ENCODE results near the gene PTPRK.
"Not testable (repeated sequence)": the region's sequence is repeated elsewhere in the genome, so short reads cannot be mapped to it uniquely, and the experiment has no call there.

Gene PTPRK

DNA sequence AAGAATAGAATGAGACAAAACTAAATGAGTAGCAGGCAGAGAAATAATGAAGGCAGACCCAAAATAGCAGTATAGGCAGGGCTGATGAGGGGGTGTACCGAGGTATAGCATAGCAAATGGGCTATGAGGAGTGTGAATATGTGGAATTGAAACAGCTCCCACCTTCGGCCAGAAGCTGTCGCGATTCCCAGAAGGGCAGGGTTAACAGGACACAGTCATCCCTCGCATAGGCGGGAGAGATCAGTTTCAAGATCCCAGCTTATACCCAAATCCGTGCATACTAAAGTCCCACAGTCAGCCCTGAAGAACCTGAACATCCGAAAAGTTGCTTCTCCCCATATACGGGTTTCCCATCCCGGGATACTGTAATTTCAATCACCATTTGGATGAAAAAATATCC is 82.7 kb downstream of the PTPRK start:
- Histone ChIP-seq H3K27ac (ENCODE audit: low read length, poor library complexity, severe bottlenecking) (no peak overlapping the region), H3K27me3 (ENCODE audit: control insufficient read depth in 1 of 2, insufficient read depth in 1 of 2, low read length in 2 of 2) (no peaks in the 10 kb centered on the region), H3K4me3 (ENCODE audit: insufficient read depth in 1 of 2, low read depth in 1 of 2, low read length in 2 of 2) (no peak overlapping the region), H2BK5ac (ENCODE audit: low read depth, low read length, poor library complexity, severe bottlenecking) (no peak overlapping the region), H3K4me2 (ENCODE audit: low read length, poor library complexity, severe bottlenecking) (no peak overlapping the region), H2BK120ac (ENCODE audit: low read depth, low read length) (no peak overlapping the region), H3K4me1 (ENCODE audit: control insufficient read depth, insufficient read depth, low read depth, low read length) (no peaks in the 10 kb centered on the region), H2AFZ (ENCODE audit: low read depth, low read length) (no peak overlapping the region), H3K14ac (ENCODE audit: low read length in 2 of 2) (no peak overlapping the region), H3K9ac (ENCODE audit: low read length) (no peak overlapping the region), H2BK15ac (ENCODE audit: low read depth, poor library complexity, severe bottlenecking) (no peak overlapping the region), H3K9me3 (ENCODE audit: control insufficient read depth, low read length) (no peaks in the 10 kb centered on the region), H4K8ac (ENCODE audit: low read length) (no peak overlapping the region), H2BK12ac (ENCODE audit: low read length in 2 of 2) (no peak overlapping the region), H2AK5ac (ENCODE audit: low read length, severe bottlenecking) (no peak overlapping the region), H3K23ac (ENCODE audit: low read length in 2 of 2) (no peak overlapping the region), H3K36me3 (ENCODE audit: control insufficient read depth in 1 of 2, insufficient read depth in 2 of 2, low read depth in 1 of 2, low read length in 2 of 2) (no peaks in the 10 kb centered on the region), H4K91ac (ENCODE audit: low read length) (no peak overlapping the region), H3K18ac (ENCODE audit: low read depth in 1 of 2, low read length in 2 of 2) (no peak overlapping the region), H3K4ac (ENCODE audit: low read depth in 1 of 2, low read length in 2 of 2) (no peak overlapping the region), H3K79me1 (replicated peaks; ENCODE audit: low read length, poor library complexity, severe bottlenecking) (peaks cover 31% of the 10 kb centered on the region)
- no peak for DNase-seq
- 88% methylated on average over 10 of the region's 10 CpGs for WGBS

DNA sequence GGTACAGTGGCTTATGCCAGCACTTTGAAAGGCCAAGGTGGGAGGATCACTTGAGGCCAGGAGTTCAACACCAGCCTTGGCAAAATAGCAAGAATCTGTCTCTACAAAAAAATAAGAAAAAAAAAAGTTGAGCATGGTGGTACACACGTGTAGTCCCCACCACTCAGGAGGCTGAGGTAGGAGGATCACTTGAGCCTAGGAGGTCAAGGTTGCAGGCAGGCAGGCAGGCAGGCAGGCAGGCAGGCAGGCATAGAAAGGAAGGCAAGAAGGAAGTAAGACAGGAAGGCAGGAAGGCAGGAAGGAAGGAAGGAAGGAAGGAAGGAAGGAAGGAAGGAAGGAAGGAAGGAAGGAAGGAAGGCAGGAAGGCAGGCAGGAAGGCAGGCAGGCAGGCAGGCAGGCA is 85.6 kb downstream of the PTPRK start:
- not testable (repeated sequence) for H3K36me3 ChIP-seq (ENCODE audit: control insufficient read depth in 1 of 2, insufficient read depth in 2 of 2, low read depth in 1 of 2, low read length in 2 of 2); H2BK120ac ChIP-seq (ENCODE audit: low read depth, low read length); H3K14ac ChIP-seq (ENCODE audit: low read length in 2 of 2); H3K27me3 ChIP-seq (ENCODE audit: control insufficient read depth in 1 of 2, insufficient read depth in 1 of 2, low read length in 2 of 2); H2AK5ac ChIP-seq (ENCODE audit: low read length, severe bottlenecking); H4K91ac ChIP-seq (ENCODE audit: low read length); H3K27ac ChIP-seq (ENCODE audit: low read length, poor library complexity, severe bottlenecking); DNase-seq; H2AFZ ChIP-seq (ENCODE audit: low read depth, low read length); H3K9me3 ChIP-seq (ENCODE audit: control insufficient read depth, low read length); H3K9ac ChIP-seq (ENCODE audit: low read length); H2BK12ac ChIP-seq (ENCODE audit: low read length in 2 of 2); H3K4me2 ChIP-seq (ENCODE audit: low read length, poor library complexity, severe bottlenecking); H2BK5ac ChIP-seq (ENCODE audit: low read depth, low read length, poor library complexity, severe bottlenecking); H2BK15ac ChIP-seq (ENCODE audit: low read depth, poor library complexity, severe bottlenecking); H3K4me1 ChIP-seq (ENCODE audit: control insufficient read depth, insufficient read depth, low read depth, low read length); H3K4me3 ChIP-seq (ENCODE audit: insufficient read depth in 1 of 2, low read depth in 1 of 2, low read length in 2 of 2); H3K4ac ChIP-seq (ENCODE audit: low read depth in 1 of 2, low read length in 2 of 2)
- Histone ChIP-seq H4K8ac (ENCODE audit: low read length) (peak overlapping the region; percentile 27), H3K18ac (ENCODE audit: low read depth in 1 of 2, low read length in 2 of 2) (peak overlapping the region in 1 of 2 experiments; percentile 52), H3K79me1 (replicated peaks; ENCODE audit: low read length, poor library complexity, severe bottlenecking) (peaks cover 20% of the 10 kb centered on the region), H3K23ac (ENCODE audit: low read length in 2 of 2) (peak overlapping the region in 1 of 2 experiments; percentile 69)
- WGBS, result 79% methylated on average over 1 of the region's 1 CpG

DNA sequence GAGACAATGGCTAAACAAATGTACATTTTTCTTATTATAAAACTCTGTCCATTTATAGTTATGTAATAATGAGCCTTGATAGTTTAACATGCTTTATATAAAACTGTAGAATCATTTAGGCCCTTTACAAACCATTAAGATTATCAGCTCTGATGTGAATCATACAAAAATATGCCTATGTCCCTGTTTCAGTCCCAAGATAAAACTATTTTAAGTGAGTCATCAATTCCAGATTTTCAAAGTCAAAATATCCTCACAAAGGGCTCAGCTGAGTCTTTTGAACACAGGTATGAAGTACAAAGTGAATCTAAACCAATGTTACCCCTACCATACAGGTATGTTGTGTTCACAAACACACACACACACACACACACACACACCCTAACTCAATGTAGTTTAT is 88.0 kb downstream of the PTPRK start:
- Histone ChIP-seq H2BK15ac (ENCODE audit: low read depth, poor library complexity, severe bottlenecking) (no peak overlapping the region), H3K27ac (ENCODE audit: low read length, poor library complexity, severe bottlenecking) (no peak overlapping the region), H3K9me3 (ENCODE audit: control insufficient read depth, low read length) (no peaks in the 10 kb centered on the region), H2AFZ (ENCODE audit: low read depth, low read length) (no peak overlapping the region), H3K4me2 (ENCODE audit: low read length, poor library complexity, severe bottlenecking) (no peak overlapping the region), H4K91ac (ENCODE audit: low read length) (no peak overlapping the region), H3K4me1 (ENCODE audit: control insufficient read depth, insufficient read depth, low read depth, low read length) (no peaks in the 10 kb centered on the region), H3K4me3 (ENCODE audit: insufficient read depth in 1 of 2, low read depth in 1 of 2, low read length in 2 of 2) (no peak overlapping the region), H3K14ac (ENCODE audit: low read length in 2 of 2) (no peak overlapping the region), H3K27me3 (ENCODE audit: control insufficient read depth in 1 of 2, insufficient read depth in 1 of 2, low read length in 2 of 2) (no peaks in the 10 kb centered on the region), H3K36me3 (ENCODE audit: control insufficient read depth in 1 of 2, insufficient read depth in 2 of 2, low read depth in 1 of 2, low read length in 2 of 2) (no peaks in the 10 kb centered on the region), H3K9ac (ENCODE audit: low read length) (peak overlapping the region; percentile 17), H3K79me1 (replicated peaks; ENCODE audit: low read length, poor library complexity, severe bottlenecking) (peaks cover 12% of the 10 kb centered on the region), H3K23ac (ENCODE audit: low read length in 2 of 2) (no peak overlapping the region), H2BK5ac (ENCODE audit: low read depth, low read length, poor library complexity, severe bottlenecking) (no peak overlapping the region), H3K18ac (ENCODE audit: low read depth in 1 of 2, low read length in 2 of 2) (no peak overlapping the region), H2BK120ac (ENCODE audit: low read depth, low read length) (no peak overlapping the region), H3K4ac (ENCODE audit: low read depth in 1 of 2, low read length in 2 of 2) (no peak overlapping the region), H2BK12ac (ENCODE audit: low read length in 2 of 2) (no peak overlapping the region), H2AK5ac (ENCODE audit: low read length, severe bottlenecking) (no peak overlapping the region), H4K8ac (ENCODE audit: low read length) (no peak overlapping the region)
- peak; percentile 39 for DNase-seq

DNA sequence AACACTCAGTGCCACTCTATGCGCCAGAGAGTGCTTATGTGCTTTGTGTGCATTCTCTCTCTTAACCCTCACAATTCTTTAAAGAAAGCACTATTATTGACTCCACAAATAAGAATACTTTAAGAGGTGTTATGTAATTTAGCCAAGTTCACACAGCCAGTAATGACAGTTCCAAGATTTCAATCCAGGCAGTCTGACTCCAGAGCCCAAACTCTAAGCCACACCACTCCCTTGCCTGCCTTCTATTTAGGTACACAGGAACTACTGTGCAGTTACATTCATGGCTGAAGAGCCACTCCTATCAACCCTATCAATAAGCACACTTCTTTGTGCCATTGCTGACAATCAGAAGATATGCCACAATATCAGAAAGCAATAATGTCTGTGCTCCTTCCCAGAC is 93.3 kb downstream of the PTPRK start:
- H3K27me3 ChIP-seq (ENCODE audit: control insufficient read depth in 1 of 2, insufficient read depth in 1 of 2, low read length in 2 of 2), result no peaks in the 10 kb centered on the region

More for the DNA sequence above, 93.3 kb downstream of the PTPRK start:
- H3K9me3 ChIP-seq (ENCODE audit: control insufficient read depth, low read length), result no peaks in the 10 kb centered on the region
- no peak overlapping the region for H3K18ac ChIP-seq (ENCODE audit: low read depth in 1 of 2, low read length in 2 of 2)
- H3K23ac ChIP-seq (ENCODE audit: low read length in 2 of 2), result no peak overlapping the region
- DNase-seq, result no peak
- peaks cover 12% of the 10 kb centered on the region for H3K79me1 ChIP-seq (replicated peaks; ENCODE audit: low read length, poor library complexity, severe bottlenecking)
- H3K4me1 ChIP-seq (ENCODE audit: control insufficient read depth, insufficient read depth, low read depth, low read length), result no peaks in the 10 kb centered on the region
- WGBS, result no CpG with 5 or more reads among the region's 1 CpG
- H3K4me2 ChIP-seq (ENCODE audit: low read length, poor library complexity, severe bottlenecking), result no peak overlapping the region
- H2BK12ac ChIP-seq (ENCODE audit: low read length in 2 of 2), result no peak overlapping the region
- H3K9ac ChIP-seq (ENCODE audit: low read length), result no peak overlapping the region
- no peak overlapping the region for H3K4ac ChIP-seq (ENCODE audit: low read depth in 1 of 2, low read length in 2 of 2)
- H3K14ac ChIP-seq (ENCODE audit: low read length in 2 of 2), result no peak overlapping the region
- no peak overlapping the region for H4K91ac ChIP-seq (ENCODE audit: low read length)
- H2BK120ac ChIP-seq (ENCODE audit: low read depth, low read length), result no peak overlapping the region
- H3K36me3 ChIP-seq (ENCODE audit: control insufficient read depth in 1 of 2, insufficient read depth in 2 of 2, low read depth in 1 of 2, low read length in 2 of 2), result no peaks in the 10 kb centered on the region
- no peak overlapping the region for H2AK5ac ChIP-seq (ENCODE audit: low read length, severe bottlenecking)
- H3K27ac ChIP-seq (ENCODE audit: low read length, poor library complexity, severe bottlenecking), result no peak overlapping the region
- H2AFZ ChIP-seq (ENCODE audit: low read depth, low read length), result no peak overlapping the region
- H2BK15ac ChIP-seq (ENCODE audit: low read depth, poor library complexity, severe bottlenecking), result no peak overlapping the region
- no peak overlapping the region for H2BK5ac ChIP-seq (ENCODE audit: low read depth, low read length, poor library complexity, severe bottlenecking)
- no peak overlapping the region for H3K4me3 ChIP-seq (ENCODE audit: insufficient read depth in 1 of 2, low read depth in 1 of 2, low read length in 2 of 2)
- no peak overlapping the region for H4K8ac ChIP-seq (ENCODE audit: low read length)
